GM12873 (cell line): ENCODE results near the gene CA12.

ENCODE experiments used
- CTCF ChIP-seq: IDR thresholded peaks from 2 replicates; pipeline ENCODE4 v1.5.1; 2012; ENCODE audit warnings: low read depth, mild to moderate bottlenecking, moderate library complexity, low read length, control low read depth; ENCODE audit not compliant: insufficient read depth; ENCODE audit errors: missing control alignments

CA12 gene

GRCh38 chr15:63340353-63340752 lies 41.3 kb downstream of the CA12 start:
- no peak for TF ChIP-seq CTCF

GRCh38 chr15:63339836-63340235 lies 41.8 kb downstream of the CA12 start:
- no peak for TF ChIP-seq CTCF

- TF ChIP-seq CTCF = no peak
Observed at GRCh38 chr15:63339006-63339766, 42.5 kb downstream of the CA12 start.

- TF ChIP-seq CTCF = no peak
Observed at GRCh38 chr15:63338170-63338569, 43.5 kb downstream of the CA12 start.

- TF ChIP-seq CTCF = no peak
Observed at GRCh38 chr15:63337046-63337445, 44.6 kb downstream of the CA12 start.

GRCh38 chr15:63335543-63336240 lies 46.0 kb downstream of the CA12 start:
- no peak for TF ChIP-seq CTCF

- TF ChIP-seq CTCF = no peak
Observed at GRCh38 chr15:63334821-63335220, 46.8 kb downstream of the CA12 start.
